Measurements from ENCODE around the gene SLC25A51. TPM values are rescaled to one million over a fixed set of nuclear protein-coding genes. Genes with fewer than 3 reads are reported as not detected.
A peak's percentile ranks its signal among the peaks of the same experiment; 100 is the strongest.

SLC25A51 gene
- total RNA-seq, 1 experiment from 2014 or later, result 12.9 TPM

GRCh38 chr9:37915911-37916470, 12.1 kb upstream of the SLC25A51 start:
- Mint-ChIP-seq H3K9me3 (no peaks in the 10 kb centered on the region), H3K4me1 (peaks cover 24 to 38% of the 10 kb centered on the region in 2 experiments), H3K27me3 (ENCODE audit: low read depth) (no peaks in the 10 kb centered on the region), H3K4me3 (no peak overlapping the region), H3K27ac (0 out of 7 replicates have a peak overlapping the region, but pooled peaks of 2 of the 3 experiments have one; percentile 23 to 35), H3K36me3 (ENCODE audit: insufficient read depth in 1 of 3, low read depth in 3 of 3) (peaks cover 0 to 8% (median 0%) of the 10 kb centered on the region in 3 experiments; a peak in 1 of 7 replicates)
- Histone ChIP-seq H3K79me1 (ENCODE audit: insufficient read depth, low read depth, low read length, poor library complexity, severe bottlenecking) (no peaks in the 10 kb centered on the region), H3K4me1 (ENCODE audit: insufficient read depth, low read length) (no peaks in the 10 kb centered on the region; the same call in 1 of the 2 replicates), H2BK20ac (ENCODE audit: low read depth, low read length, poor library complexity, severe bottlenecking) (no peak overlapping the region), H2BK120ac (ENCODE audit: low read depth, low read length, poor library complexity, severe bottlenecking) (no peak overlapping the region), H3K4ac (ENCODE audit: low read depth, low read length) (no peak overlapping the region), H3K23ac (ENCODE audit: insufficient read length, low read depth, low read length) (no peak overlapping the region), H4K5ac (ENCODE audit: insufficient read length, low read depth, low read length) (no peak overlapping the region), H2BK15ac (ENCODE audit: low read depth, low read length) (no peak overlapping the region), H3K9ac (ENCODE audit: extremely low read depth, insufficient read length, low read length) (no peak overlapping the region), H3K79me2 (ENCODE audit: insufficient read depth, low read length) (no peaks in the 10 kb centered on the region), H4K91ac (ENCODE audit: insufficient read length, low read depth, low read length) (no peak overlapping the region), H3K14ac (ENCODE audit: insufficient read depth, low read length) (no peak overlapping the region), H3K18ac (ENCODE audit: insufficient read length, low read depth, low read length) (no peak overlapping the region), H3K23me2 (ENCODE audit: insufficient read length, low read depth, low read length, poor library complexity, severe bottlenecking) (no peaks in the 10 kb centered on the region), H2BK5ac (ENCODE audit: insufficient read length, low read length) (no peak overlapping the region), H4K20me1 (ENCODE audit: control insufficient read depth, insufficient read depth, insufficient read length) (no peaks in the 10 kb centered on the region), H3T11ph (ENCODE audit: low read length) (no peak overlapping the region), H2AK5ac (ENCODE audit: insufficient read length, low read length) (no peak overlapping the region), H4K8ac (replicated peaks; ENCODE audit: insufficient read length, low read depth, low read length) (no peak overlapping the region), H2BK12ac (ENCODE audit: insufficient read length, low read depth, low read length) (no peak overlapping the region), H3K27me3 (ENCODE audit: insufficient read depth, low read length) (no peaks in the 10 kb centered on the region), H3K56ac (ENCODE audit: insufficient read length, low read depth, low read length) (no peak overlapping the region), H3K27ac (ENCODE audit: insufficient read length, low read depth, low read length) (no peak overlapping the region), H3K4me2 (ENCODE audit: insufficient read depth, insufficient read length, low read length) (no peak overlapping the region), H2AFZ (ENCODE audit: low read length) (no peak overlapping the region), H3K9me3 (ENCODE audit: control insufficient read depth, low read depth, low read length) (no peaks in the 10 kb centered on the region)
- TF ChIP-seq, protein P1, sequence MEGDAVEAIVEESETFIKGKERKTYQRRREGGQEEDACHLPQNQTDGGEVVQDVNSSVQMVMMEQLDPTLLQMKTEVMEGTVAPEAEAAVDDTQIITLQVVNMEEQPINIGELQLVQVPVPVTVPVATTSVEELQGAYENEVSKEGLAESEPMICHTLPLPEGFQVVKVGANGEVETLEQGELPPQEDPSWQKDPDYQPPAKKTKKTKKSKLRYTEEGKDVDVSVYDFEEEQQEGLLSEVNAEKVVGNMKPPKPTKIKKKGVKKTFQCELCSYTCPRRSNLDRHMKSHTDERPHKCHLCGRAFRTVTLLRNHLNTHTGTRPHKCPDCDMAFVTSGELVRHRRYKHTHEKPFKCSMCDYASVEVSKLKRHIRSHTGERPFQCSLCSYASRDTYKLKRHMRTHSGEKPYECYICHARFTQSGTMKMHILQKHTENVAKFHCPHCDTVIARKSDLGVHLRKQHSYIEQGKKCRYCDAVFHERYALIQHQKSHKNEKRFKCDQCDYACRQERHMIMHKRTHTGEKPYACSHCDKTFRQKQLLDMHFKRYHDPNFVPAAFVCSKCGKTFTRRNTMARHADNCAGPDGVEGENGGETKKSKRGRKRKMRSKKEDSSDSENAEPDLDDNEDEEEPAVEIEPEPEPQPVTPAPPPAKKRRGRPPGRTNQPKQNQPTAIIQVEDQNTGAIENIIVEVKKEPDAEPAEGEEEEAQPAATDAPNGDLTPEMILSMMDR (conservative IDR thresholded peaks at IDR 0.05), result no peak
- DNase-seq, result no peak
- WGBS (ENCODE audit: extremely low coverage, insufficient read length, low lambda C conversion rate), result no CpG with 5 or more reads among the region's 14 CpGs

Data from H9 (cell line).